Calu3 (cell line): ENCODE results near the gene CLCN4. TPM values are rescaled to one million over a fixed set of nuclear protein-coding genes. Genes with fewer than 3 reads are reported as not detected.

ENCODE experiments used
- BruUV-seq: library from RNA; stranded (reverse); fragments of 400-500 nt; replicated peaks from 2 replicates; lab custom pipeline; 2021; lab: Mats Ljungman, UMichigan
- CTCF ChIA-PET: fragments of 300-600 bp; sonication (Branson Sonifier 250); formaldehyde crosslinking; loops from one replicate; lab custom pipeline; 2022; ENCODE audit warnings: antibody characterized with exemption; lab: Charles Lee
- DNase-seq: peaks from one replicate; pipeline ENCODE4 v3.0.0; 2022
- H3K27ac Mint-ChIP-seq: one replicate; pipeline ENCODE4 v1.8.0; 2022; ENCODE audit warnings: mixed read lengths; ENCODE audit not compliant: unreplicated experiment
- H3K27me3 Mint-ChIP-seq: one replicate; pipeline ENCODE4 v1.8.0; 2022; ENCODE audit warnings: mixed read lengths; ENCODE audit not compliant: unreplicated experiment
- H3K36me3 Mint-ChIP-seq: one replicate; pipeline ENCODE4 v1.8.0; 2022; ENCODE audit warnings: mild to moderate bottlenecking, moderate library complexity, mixed read lengths; ENCODE audit not compliant: insufficient read depth, unreplicated experiment
- H3K4me1 Mint-ChIP-seq: one replicate; pipeline ENCODE4 v1.8.0; 2022; ENCODE audit warnings: mild to moderate bottlenecking, low read depth, mixed read lengths; ENCODE audit not compliant: unreplicated experiment
- H3K4me3 Mint-ChIP-seq: one replicate; pipeline ENCODE4 v1.8.0; 2022; ENCODE audit warnings: mild to moderate bottlenecking, low read depth, moderate library complexity, mixed read lengths; ENCODE audit not compliant: unreplicated experiment
- H3K9me3 Mint-ChIP-seq: one replicate; pipeline ENCODE4 v1.8.0; 2022; ENCODE audit warnings: low read depth, mixed read lengths; ENCODE audit not compliant: unreplicated experiment
- intact Hi-C: fragments of 100-400 bp; cut with micrococcal nuclease; formaldehyde crosslinking; loops from one replicate; pipeline ENCODE4 v1.10.0; 2022; ENCODE audit not compliant: unreplicated experiment
- total RNA-seq: library from RNA; stranded (reverse); gene quantifications from 2 replicates; pipeline ENCODE4 v1.2.3, GENCODE V29; 2022
- TF ChIP-seq, protein P1 (sequence below): fragments of 200-600 bp; IDR thresholded peaks from one replicate; pipeline ENCODE4 v1.8.0; 2022; ENCODE audit warnings: antibody characterized with exemption; ENCODE audit not compliant: unreplicated experiment

The CLCN4 gene
- total RNA-seq, 1 experiment from 2014 or later: 13.3 TPM

DNA sequence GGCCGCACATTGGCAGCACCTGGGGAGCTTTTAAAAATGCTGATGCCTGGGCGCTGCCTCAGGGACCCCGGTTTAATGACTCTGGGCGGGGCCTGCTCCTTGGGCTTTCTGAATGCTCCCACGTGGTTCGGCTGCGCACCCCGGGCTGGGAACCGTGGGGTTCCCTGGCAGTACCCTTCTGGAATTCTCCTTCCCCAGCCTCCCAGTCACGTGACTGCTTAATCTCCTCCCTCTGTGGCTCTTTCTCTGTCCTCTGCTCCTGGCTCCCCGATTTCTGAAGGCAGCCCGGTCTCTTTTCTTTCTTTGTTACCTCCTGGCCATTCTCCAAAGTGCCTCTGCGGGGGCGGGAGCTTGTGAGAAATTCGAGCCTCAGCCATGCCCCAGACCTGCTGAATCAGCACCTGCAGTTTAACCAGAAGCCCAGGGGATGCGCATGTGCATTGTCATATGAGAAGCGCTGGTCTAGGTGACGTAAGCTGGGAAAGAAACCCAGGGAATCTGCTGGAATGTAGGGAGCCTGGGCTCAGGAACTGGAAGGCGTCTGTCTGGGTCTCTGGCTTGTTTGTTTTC lies 16.6 kb downstream of the CLCN4 start:
- BruUV-seq: no TSS peak
- CTCF ChIA-PET: interaction anchor here (0.7 kb wide), 1 partner anchor 515 kb away, joined by 3 read pairs; no protein-coding TSS in a partner anchor
- Mint-ChIP-seq H3K27me3 (no peaks in the 10 kb centered on the region), H3K4me3 (peak overlapping the region; percentile 29), H3K36me3 (peaks cover 5% of the 10 kb centered on the region), H3K27ac (peak overlapping the region; percentile 44), H3K9me3 (no peaks in the 10 kb centered on the region), H3K4me1 (peaks cover 44% of the 10 kb centered on the region)
- TF ChIP-seq, protein P1, sequence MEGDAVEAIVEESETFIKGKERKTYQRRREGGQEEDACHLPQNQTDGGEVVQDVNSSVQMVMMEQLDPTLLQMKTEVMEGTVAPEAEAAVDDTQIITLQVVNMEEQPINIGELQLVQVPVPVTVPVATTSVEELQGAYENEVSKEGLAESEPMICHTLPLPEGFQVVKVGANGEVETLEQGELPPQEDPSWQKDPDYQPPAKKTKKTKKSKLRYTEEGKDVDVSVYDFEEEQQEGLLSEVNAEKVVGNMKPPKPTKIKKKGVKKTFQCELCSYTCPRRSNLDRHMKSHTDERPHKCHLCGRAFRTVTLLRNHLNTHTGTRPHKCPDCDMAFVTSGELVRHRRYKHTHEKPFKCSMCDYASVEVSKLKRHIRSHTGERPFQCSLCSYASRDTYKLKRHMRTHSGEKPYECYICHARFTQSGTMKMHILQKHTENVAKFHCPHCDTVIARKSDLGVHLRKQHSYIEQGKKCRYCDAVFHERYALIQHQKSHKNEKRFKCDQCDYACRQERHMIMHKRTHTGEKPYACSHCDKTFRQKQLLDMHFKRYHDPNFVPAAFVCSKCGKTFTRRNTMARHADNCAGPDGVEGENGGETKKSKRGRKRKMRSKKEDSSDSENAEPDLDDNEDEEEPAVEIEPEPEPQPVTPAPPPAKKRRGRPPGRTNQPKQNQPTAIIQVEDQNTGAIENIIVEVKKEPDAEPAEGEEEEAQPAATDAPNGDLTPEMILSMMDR: no peak
- peak; percentile 52 for DNase-seq
- intact Hi-C loops: no loop called here

DNA sequence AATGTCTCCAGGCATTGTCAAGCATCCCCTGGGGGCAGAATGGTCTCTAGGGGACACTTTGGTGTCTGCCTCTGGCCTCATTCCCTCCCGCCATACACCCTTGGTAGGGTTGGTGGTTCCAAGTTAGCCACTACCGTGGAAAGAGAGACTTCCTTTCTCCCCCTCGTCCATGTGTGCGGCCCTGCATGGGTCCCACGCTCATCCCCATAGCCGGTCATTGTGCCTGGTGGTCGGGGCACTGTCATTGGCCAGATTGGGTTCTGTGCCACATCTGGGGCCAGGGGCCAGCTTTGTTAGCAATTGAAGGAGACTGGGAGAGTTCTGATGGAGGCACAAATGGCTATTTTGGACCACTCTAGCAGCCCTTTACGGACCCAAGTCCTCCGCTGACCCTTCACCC lies 17.3 kb downstream of the CLCN4 start:
- DNase-seq: no peak
- Mint-ChIP-seq H3K9me3 (no peaks in the 10 kb centered on the region), H3K27me3 (no peaks in the 10 kb centered on the region), H3K36me3 (peaks cover 5% of the 10 kb centered on the region), H3K4me3 (no peak overlapping the region), H3K27ac (no peak overlapping the region), H3K4me1 (peaks cover 38% of the 10 kb centered on the region)
- TF ChIP-seq, protein P1: no peak
- intact Hi-C loops: no loop called here
- CTCF ChIA-PET: interaction anchor here (0.7 kb wide), 1 partner anchor 514 kb away, joined by 3 read pairs; no protein-coding TSS in a partner anchor
- BruUV-seq: no TSS peak

DNA sequence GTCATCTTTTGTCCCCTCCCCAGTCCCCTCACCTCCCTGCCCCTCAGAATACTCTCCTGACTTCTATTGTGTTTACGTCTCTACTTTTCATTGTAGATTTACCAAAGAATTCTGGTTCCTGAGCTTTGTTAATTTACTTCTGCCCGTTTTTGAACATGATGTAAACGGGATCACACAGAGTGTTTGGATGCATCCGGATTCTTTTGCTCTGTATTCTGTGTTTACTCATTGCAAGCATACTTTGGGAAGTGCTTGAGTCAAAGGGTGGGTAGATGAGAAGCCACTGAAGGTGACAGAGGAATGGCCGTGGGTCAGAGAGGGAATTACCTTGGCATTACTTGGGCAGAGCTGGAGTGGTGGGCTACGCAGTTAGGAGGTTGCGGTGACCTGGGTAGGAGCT lies 18.0 kb downstream of the CLCN4 start:
- CTCF ChIA-PET: no interaction called here
- Mint-ChIP-seq H3K27me3 (no peaks in the 10 kb centered on the region), H3K4me1 (peaks cover 30% of the 10 kb centered on the region), H3K4me3 (no peak overlapping the region), H3K27ac (no peak overlapping the region), H3K9me3 (no peaks in the 10 kb centered on the region), H3K36me3 (peaks cover 5% of the 10 kb centered on the region)
- DNase-seq: no peak
- intact Hi-C loops: no loop called here
- BruUV-seq: no TSS peak
- TF ChIP-seq, protein P1: no peak

DNA sequence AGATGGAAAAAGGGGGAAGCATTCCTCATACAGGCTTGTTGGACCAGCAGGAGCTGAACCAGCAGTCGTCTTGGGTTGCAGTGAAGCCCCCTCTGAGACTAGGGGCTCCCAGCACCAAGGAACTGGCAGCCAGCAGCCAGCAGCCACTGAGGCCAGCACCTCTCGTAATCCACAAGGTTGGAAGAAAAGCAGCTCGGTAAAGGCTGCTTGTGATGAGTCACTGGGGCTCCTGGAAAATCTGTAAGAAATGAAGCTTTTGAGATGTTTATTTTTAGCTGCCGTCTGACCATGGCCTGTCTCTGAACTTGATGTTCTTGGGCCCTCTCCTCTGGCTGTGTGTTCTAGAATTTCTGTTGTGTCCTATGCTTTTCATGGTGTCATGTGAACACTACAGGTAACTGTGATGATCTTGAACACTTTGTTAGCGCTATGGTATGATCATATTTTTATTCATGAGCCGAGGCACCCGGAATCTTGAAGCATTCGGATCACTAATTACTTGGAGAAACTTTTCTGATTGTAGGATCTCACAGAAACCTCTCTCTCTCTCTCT lies 18.6 kb downstream of the CLCN4 start:
- no peak for DNase-seq
- H3K27me3 Mint-ChIP-seq: no peaks in the 10 kb centered on the region
- peaks cover 29% of the 10 kb centered on the region for H3K4me1 Mint-ChIP-seq
- peaks cover 5% of the 10 kb centered on the region for H3K36me3 Mint-ChIP-seq
- TF ChIP-seq, protein P1: no peak
- H3K9me3 Mint-ChIP-seq: no peaks in the 10 kb centered on the region
- BruUV-seq: no TSS peak
- no peak overlapping the region for H3K27ac Mint-ChIP-seq
- CTCF ChIA-PET: no interaction called here
- intact Hi-C loops: no loop called here
- no peak overlapping the region for H3K4me3 Mint-ChIP-seq
